Kidney tubule cell (primary cell): ENCODE data around the gene SARDH.
"Not testable (repeated sequence)": the region's sequence is repeated elsewhere in the genome, so short reads cannot be mapped to it uniquely, and the experiment has no call there.

Source experiments
- DNase-seq: peaks from one replicate; pipeline ENCODE4 v3.0.0-alpha.2; 2018; ENCODE audit warnings: low spot score

Gene SARDH

DNA sequence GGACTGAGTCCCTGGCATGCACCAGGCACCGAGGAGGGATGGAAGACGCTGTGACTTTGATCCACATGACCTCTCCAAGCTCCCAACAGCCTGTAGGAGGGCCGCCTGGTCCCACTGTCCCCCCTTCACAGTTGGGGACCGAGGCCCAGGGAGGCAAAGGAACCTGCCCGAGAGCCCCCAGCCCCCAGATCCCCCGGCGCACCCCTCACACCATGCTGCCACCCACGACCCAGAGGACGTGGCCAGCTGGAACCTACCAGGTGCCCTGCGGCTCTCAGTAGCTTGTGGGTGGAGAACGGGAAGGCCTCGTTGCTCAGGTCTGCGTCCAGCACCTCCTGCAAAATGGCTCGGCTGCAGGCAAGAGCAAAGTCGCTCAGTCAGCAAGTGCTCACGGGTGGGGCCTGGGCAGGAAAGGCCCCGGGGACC is 53.2 kb downstream of the SARDH start:
- DNase-seq = no peak

DNA sequence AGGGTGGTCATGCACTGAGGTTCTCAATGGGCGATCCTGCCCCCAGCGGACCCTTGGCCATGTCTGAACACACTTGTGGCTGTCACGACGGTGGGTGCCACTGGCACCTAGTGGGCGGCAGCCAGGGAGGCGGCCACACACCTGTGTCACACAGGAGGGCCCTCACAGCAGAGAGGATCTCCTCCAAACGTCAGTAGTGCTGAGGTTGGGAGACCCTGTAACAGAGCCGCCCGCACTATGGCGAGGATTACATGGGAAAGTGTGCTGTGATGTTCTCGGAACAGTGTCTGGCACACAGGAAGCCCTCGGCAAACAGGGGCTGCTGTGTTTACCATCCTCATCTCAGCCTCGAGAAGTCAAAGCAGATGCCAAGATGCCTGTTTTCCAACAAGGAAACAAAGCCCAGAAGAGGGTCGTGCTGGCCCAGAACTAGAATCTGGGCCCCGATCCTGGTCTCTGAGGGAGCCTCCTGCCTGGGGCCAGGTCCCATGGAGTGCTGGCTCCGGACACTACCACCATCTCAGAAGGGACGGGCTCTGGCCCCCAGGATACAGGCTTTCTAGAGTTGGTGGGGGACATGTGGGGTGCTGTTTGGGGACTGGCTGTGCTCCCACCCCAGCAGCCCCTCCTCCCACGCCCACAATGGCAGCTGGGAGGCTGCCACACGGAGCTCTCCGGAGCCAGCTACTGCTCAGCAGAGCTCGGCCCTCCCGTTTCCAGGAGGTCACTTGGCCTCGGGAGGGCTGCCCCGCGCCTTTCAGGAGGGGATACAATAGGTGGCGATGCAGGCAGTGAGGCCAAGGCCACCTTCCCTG is 53.8 kb downstream of the SARDH start:
- DNase-seq = no peak

DNA sequence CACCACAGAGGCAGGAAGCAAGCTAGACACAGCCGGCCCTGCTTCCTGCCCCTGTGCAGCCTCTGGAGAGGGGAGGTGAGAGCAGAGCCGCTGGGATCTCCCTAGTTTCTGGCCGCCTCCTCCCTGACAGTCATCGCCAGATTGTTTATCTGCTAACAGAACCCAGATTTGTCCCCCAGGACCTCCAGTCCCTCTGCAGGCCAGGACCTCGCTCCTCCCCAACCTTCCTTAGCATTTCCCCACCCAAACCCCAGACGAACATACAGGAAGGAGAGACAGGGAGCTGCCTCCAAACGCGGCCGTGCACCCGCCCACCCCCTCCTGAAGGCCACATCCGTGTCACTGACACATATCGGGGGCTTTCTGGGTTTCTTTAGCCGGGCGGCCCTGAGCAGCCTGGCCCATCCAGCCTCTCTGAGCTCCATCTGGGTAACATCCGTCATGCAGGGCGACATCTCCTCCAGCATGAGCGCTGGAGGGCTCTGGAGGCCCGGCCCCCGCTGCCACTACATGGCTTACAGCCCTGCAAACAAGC is 54.5 kb downstream of the SARDH start:
- DNase-seq = no peak

DNA sequence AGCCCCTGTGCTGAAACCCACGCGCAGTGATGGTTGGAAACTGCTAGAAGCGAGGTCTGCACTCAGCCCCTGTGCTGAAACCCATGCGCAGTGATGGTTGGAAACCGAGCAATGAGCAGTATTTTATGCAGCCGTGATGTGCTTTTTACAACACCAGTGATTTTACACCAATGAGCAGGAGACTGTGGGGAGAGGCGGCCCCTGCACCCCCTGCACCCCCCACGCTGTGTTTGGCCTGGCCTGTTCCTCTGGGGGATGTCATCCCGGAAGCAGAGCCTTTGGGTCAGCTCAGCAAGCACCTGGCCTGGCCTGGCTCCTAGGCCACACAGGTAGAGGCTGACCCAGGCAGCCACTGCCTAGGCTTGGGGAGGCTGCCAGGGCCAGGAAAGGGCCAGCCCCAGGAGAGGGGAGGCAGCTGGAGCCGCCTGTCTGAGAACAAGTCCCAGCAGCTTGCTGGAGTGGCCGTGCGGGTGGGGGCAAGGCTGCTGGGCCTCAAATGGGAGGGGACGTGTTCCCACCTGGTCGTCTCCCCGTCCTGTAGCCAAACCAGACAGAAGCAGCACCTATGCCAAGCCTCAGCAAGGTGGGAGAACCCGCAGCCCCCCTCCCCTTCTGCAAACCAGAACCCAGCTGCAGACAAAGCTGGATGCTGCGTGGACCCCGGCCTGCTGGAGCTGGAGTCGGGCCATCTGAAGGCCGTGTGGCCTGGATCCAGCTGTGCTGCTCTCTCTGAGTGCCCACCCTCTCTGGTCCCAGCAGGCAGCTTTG is 55.1 kb downstream of the SARDH start:
- DNase-seq = no peak

DNA sequence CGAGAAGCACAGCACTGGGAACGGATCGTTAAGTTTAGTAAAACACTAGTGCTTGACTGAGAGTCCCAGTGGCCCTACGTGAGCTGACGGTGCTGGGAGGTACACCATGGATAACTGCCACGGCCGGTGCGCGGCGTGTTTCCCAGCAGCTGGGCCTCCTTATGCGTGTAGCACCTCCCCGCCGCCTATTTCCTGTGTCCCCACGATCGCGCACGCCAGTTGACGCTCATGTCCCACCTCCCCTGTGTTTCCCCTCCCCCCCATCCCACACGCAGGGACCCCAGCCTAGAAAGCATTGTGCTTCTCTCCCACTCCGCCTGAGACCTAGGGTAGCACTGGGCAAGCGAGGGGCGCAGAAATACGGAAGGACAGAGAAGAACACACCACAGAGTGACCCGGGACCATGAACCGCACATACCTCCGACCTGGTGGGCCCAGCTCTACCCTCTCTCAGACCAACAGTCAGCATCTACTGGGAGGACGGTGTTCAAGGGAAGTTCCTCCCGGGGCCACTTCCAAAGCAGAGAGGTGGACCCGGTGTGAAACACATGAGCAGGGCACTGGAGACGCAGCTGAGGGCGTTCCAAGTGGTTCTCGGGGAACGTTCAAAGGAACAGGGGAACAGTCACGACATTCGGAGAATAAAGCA is 56.4 kb downstream of the SARDH start:
- DNase-seq = no peak

DNA sequence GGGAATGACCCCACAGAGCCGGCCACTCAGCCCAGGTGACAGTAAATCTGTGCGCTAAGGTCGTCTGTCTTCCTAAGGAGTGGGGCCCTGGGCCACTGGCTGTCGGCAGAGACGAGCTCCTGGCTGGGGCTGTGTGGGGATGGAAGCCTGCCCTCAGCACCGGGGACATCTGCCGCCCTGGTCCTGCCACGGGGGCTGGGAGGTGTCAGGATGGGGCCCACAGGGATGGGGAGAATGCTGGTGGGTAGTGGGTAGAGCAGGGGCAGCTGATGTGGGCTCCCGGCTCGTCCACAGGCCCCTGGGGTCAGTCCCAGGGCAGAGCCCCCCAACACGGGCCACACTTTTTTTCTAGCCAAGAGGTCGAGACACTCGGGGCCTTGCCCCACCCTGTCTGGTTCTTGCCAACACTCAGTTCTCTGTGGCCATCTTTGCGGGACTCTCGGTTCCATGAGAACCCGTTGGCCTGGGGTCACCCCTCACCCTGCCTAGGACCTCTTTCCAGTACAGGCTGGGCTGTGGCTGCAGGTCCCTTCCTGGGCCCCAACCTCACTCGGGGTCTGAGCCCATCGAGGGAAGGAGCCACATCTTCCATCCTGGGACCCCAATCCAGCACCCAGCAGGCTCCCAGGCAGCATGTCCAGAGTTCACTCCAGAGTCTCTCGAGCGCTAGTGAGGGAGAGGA is 57.0 kb downstream of the SARDH start:
- DNase-seq = no peak

DNA sequence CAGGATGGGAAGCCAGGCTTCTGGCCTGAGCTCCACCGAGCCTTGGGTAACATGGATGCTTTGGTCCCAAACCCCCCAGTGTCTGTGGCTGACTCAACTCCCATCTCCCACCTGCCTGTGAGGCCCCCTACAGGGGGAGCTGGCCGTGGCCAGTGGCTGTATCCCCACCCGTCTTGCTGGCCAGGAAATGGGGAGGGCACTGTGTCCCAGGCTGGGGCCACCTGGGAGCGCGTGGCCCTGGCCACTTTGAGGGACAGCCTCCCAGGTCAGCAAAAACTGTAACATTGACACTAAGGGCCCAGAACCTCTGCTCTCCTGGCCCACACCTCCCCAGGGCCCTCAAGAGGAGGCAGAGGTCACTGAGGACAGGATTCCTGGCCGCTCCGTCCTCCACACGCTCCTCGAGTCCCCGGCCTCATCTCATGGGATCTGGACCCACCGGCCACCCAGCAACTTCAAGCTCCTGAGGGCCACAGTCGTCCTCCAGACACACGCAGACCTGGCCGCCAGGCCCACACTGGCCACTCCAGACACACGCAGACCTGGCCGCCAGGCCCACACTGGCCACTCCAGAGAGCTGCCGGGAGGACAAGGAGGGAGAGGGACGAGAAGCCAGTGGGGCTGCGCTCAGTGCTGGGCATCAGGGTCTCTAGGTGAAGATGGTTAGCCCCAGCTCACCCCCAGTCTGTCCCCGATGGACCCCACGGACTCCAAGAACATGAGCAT is 57.7 kb downstream of the SARDH start:
- no peak for DNase-seq

DNA sequence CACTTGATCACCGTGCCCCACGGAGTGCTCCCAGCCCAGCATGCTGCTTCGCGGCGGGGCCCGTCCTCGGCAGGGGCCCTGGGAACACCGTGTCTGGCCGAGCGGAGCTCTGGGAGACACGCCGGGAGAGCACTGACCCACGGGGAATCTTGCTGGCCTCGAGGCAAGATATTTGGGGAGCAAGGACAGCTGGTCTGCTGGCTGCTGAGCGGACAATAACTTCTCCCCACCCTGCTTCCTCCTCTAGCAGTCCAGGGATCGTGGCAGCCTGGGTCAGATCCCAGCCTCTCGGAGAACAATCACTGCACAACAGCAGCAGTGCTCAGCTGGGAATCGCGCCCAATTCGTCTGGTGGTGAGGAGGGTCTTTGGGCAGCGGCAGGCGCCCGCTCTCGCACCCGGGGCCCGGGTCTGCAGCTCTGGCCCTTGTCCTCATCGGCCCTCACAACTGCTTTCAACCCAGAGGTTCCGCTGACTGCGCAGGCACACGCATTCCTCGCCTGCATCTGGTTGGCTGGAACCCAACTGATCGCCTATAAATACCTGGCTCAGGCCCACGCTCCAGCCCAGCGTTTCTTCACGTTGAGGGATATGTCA is 58.6 kb downstream of the SARDH start:
- DNase-seq = no peak

DNA sequence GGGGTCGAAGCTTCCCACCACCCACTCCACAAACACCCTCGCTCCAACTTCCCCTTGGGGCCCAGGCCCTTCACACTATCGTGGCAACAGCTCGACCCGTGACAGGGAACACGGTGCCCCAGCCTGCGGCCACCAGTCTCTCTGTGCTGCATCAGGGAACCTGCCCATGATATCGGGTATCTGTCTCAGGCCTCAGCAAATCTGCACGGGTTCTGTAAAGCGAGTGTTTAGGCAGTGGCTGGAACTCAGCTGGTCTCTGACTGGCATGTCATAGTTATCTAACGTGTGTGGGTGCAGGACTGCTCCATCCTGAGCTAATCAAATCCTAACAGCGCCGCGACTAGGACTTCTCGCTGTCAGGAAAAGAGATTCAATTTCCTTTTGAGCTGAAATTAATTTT is 59.1 kb downstream of the SARDH start:
- no peak for DNase-seq

DNA sequence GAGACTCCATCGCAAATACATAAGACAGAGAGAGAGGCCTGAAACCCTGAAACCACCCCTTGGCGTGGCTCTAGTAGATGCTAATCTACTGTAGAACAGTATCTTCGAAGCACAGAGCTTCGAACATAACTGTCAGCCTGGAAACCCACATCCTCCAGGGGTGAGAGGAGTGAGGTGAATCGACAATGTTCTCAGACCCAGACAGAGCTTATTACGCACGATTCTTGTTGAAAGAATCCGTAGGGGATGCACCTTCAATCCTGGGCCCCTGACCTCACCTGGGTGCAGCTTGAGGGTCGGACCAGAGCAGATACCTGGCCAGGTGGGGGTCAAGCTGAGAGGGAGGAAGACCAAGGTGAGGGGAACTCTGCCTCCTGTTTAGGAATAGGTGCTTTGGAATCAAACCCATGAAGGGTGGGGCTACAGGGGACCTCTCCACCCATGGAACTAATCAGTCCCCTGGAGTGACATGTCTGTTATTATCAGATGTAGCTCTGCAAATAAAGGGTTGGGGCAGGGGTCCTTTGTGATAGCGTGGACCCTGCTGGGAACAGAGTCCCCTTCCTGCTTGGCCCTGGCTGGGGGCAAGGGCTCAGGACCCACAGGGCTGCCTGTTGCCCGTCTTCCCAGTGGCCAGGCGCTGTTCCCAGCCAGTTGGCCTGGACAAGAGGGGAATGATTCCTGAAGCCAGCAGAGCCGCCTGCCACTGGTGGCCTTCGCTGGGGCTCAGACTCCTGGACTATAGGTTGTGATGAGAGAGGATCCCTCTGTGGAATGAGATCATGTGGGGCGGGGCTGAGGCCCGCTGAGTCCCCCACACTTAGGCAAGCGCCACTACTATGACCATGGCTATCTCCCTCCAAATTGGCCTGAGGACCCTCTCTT is 60.8 kb downstream of the SARDH start:
- DNase-seq = no peak

DNA sequence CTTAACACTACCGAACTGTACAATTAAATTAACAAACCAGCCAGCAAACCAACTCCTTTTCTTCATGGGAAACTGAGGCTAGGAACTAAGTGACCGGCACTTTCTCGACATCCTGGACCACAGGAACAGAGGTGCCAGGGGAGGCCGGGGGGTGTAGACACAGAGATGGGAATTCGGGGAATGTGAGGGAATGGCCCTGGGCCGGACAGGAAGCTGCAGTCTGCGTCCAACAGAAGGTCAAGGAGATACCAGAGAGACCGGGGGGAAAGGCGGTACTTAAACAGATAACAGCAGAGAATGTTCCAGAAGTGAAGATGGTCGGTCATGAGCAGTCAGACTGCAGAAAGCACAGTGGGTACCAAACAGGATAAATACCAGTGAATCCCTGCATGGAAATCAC is 61.7 kb downstream of the SARDH start:
- DNase-seq = no peak

DNA sequence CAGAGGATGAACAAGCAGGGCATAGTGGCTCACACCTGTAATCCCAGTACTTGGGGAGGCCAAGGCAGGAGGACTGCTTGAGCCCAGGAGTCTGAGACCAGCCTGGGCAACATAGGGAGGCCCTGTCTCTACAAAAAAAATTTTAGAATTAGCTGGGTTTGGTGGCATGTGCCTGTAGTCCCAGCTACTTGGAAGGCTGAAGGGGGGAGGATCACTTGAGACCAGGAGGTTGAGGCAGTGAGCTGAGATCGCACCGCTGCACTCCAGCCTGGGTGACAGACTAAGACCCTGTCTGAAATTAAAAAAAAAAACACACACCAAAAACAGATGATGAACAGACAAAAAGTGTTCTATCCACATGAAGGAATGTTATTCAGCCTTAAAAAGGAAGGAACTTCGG is 62.4 kb downstream of the SARDH start:
- DNase-seq = not testable (repeated sequence)

DNA sequence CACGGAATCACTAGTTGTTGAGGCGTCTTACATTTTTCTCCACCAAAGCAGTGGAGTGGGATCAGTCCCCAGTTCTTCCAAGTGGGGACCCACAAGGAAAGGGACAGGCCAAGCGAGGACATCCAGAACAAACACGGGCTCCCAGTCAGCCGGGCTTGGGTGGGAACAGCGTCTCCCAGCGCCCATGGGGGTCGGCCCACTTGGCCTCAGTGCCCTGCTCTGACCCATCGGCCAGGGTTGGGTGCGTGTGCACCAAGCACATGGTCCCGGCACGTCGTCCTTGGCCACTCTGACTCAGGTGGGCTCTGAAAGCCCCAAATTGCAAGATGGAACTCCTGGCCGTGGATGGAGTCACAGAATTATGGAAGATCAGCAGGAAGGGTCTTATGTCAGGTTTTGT is 64.1 kb downstream of the SARDH start:
- DNase-seq = no peak

DNA sequence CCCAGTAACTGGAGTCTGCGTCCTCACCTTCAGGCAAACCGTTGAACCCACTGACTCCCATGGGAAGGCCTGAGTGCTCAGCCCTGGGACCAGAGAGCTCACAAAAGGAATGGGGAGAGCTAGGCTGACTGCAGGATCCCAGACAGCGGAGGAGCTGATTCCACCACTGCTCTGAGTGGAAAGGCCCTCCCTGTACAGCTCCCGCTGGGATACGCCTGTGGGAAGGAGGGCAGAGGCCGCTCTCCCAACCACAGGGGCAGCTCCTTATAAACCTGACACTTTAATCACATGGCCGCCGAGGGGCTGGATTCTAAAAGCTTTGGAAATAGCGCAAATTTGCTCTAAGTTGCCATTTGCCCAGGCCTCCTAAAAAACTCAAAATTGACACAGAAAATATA is 64.9 kb downstream of the SARDH start:
- no peak for DNase-seq

DNA sequence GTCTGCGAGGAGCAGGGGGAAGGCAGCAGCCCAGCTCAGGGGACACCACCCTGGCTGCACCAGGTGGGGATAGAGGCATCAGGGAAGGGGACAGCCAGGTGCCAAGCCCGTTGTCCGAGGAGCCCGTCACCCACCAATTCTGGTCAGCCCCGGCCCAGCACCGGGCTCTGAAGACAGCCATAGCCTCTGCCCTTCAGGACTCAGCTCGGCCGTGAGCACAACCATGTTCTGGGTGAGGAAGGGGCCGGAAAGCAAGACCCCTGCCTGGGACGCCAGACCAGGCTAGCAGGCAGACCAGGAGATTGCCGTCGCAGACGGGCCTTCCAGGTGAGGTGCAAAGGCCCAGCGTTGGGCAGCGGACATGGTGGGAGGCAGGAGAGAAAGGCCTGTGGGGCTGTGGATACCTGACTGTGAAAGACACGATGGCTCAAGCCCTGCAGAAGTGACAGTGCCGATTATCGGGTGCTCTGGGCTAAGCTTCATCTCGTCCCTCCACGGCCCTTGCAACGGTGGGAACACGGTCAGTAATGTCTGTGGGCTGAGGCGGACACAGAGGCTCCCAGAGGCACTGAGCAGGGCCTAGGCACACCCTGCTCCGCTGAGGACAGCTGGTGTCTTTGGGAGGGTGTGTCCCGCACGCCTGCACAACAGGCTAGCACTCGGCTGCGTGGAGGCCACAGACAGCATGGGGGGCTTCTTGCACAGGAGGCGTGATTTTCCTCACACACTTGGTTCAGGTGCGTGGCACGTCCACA is 65.5 kb downstream of the SARDH start:
- DNase-seq = no peak

DNA sequence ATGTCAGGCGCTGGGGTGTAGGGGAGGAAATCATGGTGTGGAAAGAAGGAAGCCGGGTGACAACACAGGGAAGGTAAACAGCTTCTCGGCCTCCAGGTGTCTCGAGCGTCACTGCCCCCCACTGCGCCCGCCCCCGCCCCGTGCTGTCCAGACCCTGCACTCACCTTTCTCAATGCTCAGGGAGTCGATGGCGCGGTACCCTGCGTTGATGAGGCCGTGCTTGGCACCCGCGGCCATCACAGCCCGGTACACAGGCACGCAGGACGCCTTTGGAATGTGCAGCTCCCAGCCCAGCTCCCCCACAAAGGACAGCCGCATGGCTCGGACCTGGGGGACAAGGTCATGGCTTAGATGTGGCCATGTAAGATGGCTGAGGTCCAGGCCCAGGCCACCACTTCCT is 66.8 kb downstream of the SARDH start:
- no peak for DNase-seq

DNA sequence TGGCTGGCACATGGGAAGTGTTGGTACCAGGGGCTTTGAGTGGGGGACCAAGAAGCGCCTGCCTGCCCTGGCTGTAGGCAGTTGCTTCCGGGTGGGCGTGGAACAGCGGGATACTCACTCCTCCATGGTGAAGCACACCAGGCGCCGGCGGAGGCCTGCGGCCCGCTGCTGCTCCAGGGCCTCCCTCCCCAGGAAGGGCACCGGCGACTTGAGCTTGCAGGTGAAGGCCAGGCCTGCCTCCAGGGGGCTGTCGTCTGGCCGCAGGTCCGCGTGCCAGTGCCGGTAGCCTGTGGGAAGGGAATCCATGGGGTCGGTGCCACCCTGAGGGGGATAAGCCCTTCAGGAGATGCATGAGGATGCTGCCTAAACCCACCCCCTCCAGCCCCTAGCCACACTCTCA is 67.7 kb downstream of the SARDH start:
- DNase-seq = no peak

DNA sequence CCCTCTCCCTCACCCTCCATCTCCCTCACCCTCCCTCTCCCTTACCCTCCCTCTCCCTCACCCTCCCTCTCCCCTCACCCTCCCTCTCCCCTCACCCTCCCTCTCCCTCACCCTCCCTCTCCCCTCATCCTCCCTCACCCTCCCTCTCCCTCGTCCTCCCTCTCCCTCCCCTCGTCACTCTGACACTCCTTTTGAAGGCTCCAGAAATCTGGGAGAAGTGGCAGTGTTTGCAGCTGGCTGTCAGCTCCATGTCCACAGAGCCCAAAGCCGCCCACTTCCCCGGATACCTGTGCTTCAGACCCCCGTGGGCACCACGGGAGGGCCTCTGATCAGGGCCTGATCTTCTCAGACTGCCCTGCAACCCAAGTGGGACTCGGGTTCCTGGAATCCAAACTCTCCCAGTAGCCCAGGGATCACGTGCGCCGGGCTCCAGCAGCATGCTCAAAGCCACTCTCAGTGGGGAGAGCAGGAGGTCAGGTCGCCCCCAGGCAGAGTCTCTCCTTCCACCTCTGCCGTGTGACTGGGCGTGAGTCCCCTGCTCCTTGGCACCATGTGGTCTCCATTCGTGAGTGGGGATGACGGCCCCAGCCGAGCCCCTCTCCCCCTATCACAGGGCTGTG is 68.9 kb downstream of the SARDH start:
- no peak for DNase-seq
